Kidney glomerular epithelial cell (primary cell): ENCODE measurements around the gene GSTO2.
"Not testable (repeated sequence)": the region's sequence is repeated elsewhere in the genome, so short reads cannot be mapped to it uniquely, and the experiment has no call there.

Experiments
- DNase-seq: peaks from one replicate; lab custom pipeline; 2025; lab: John Stamatoyannopoulos, UW

GSTO2 gene

GRCh38 chr10:104268713-104269645 lies at the start of gene GSTO2:
GSTO2 (plus strand) TSS chr10:104269184; CDS start chr10:104274916, 5,732 bp downstream.
- peak; percentile 98 for DNase-seq

- DNase-seq, result no peak
Measured at GRCh38 chr10:104220522-104220921, 48.5 kb upstream of the GSTO2 start.

DNA sequence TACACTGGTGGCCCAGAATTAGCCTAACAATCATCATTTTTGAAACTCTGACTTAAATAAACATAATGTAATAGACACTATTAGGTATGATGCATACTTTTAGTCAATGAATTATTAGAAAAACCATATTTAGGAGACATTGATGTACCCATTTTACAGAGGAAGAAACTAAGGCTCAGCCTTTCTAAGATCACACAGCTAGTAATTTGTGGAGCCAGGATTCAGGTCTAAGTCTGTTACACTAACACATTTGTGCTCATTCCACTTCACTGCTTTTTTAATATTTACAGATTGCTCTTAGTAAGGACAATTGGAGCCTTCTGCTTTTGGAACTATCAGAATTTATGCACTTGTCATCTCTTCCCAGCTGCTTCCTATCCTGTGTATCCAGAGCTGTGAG lies 45.7 kb upstream of the GSTO2 start:
- DNase-seq, result no peak

GRCh38 chr10:104230490-104230889 lies 38.5 kb upstream of the GSTO2 start:
- no peak for DNase-seq

GRCh38 chr10:104231784-104232612 lies 37.0 kb upstream of the GSTO2 start, which contains the start of gene CFAP43:
CFAP43 (minus strand) TSS chr10:104232364; CDS start chr10:104232246, 118 bp downstream.
- peak; percentile 90 for DNase-seq

- no peak for DNase-seq
Measured at GRCh38 chr10:104232613-104233102, 36.3 kb upstream of the GSTO2 start.

DNA sequence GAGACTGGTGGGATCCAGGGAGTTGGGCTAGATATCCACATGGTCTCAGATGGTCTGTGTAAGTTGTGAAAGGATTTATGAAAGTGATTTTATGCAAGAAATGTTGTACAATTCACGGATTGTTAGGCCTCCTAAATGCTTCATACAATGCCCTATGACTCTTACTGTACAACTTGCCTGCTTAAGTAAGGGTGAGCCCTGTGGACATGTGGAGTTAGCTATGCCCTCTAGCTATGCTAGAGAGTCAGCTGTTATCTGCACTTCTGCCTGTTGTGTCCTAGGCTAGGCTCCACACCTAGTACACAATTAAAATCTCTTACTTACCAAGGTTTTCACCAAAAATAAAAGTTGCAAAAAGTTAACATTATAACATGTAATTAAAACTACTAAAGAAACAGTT lies 35.2 kb upstream of the GSTO2 start:
- DNase-seq, result no peak

- DNase-seq, result no peak
Measured at GRCh38 chr10:104234934-104235333, 34.0 kb upstream of the GSTO2 start.

- DNase-seq, result no peak
Measured at GRCh38 chr10:104235801-104236200, 33.2 kb upstream of the GSTO2 start.

- no peak for DNase-seq
Measured at GRCh38 chr10:104240078-104240477, 28.9 kb upstream of the GSTO2 start.

DNA sequence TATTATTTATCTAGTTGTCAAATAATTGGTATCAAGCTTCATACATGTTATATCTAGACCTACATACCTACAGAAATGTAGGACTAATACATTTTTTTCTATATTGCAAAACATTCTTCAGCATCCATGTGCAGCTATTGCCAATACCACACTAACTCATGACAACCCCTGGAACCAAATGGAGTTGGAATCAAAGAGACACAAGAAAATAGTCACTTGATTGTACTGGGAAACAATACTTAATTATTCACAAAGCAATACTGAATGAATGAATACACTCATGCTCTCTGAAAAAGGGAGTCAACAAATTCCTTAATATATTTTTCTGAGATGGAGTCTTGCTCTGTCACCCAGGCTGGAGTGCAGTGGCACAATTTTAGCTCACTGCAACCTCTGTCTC lies 26.4 kb upstream of the GSTO2 start:
- no peak for DNase-seq

DNA sequence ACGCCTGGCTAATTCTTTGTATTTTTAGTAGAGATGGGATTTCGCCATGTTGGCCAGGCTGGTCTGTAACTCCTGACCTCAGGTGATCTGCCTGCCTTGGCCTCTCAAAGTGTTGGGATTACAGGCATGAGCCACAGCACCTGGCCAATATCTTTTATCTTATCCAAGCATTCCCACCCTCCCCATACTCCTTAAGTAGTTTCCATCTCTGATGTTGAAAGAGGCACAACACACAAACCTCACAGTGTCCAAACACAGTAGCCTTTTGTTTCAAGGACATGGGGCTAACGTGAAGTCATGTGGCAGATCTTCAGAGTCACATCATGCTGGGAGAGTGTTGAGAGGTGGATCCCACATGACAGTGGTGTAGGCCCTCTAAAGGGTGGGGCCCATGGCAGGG lies 26.0 kb upstream of the GSTO2 start:
- not testable (repeated sequence) for DNase-seq

DNA sequence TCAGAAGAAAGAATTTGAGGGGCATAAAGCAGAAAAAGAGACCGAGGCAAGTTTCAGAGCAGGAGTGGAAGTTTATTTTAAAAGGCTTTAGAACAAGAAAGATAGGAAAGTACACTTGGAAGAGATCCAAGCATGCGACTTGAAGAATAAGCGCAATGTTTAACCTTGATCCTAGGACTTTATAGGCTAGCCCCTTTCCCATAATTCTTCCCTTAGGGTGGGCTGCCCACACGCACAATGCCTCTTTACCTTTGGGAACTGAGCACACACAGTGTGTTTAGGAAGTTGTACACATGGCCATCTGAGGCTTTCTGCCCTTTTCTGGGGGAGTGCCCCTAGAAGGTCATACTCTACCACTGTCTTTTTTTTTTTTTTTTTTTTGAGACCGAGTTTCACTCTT lies 25.5 kb upstream of the GSTO2 start:
- DNase-seq, result no peak

DNA sequence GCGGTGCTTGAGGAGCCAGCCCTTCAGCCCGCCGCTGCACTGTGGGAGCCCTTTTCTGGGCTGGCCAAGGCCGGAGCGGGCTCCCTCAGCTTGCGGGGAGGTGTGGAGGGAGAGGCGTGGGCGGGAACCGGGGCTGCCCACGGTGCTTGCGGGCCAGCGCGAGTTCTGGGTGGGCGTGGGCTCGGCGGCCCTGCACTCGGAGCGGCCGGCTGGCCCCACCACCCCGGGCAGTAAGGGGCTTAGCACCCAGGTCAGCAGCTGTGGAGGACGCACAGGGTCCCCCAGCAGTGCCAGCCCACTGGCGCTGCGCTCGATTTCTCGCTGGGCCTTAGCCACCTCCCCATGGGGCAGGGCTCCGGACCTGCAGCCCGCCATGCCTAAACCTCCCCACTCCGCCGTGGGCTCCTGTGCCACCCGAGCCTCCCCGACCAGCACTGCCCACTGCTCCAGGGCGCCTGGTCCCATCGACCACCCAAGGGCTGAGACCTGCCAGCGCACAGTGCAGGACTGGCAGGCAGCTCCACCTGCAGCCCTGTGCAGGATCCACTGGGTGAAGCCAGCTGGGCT lies 23.8 kb upstream of the GSTO2 start:
- no peak for DNase-seq

DNA sequence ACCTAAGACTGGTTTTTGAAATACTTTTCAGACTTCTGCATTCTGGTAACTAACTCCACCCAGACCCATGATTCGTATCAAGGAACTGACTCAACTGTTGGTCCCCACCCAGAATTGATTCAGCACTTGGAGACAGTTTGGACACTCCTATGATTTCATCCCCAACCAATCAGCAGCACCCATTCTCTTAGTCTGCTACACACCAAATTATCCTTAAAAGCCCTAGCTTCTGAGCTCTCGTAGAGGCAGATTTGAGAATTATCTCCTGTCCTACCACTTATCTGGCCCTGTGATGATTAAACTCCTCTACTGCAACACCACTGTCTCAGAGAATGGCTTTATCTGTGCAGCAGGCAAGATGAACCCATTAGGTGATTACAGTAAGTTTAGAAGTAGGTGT lies 22.0 kb upstream of the GSTO2 start:
- no peak for DNase-seq

- DNase-seq, result no peak
Measured at GRCh38 chr10:104247513-104248146, 21.4 kb upstream of the GSTO2 start.

DNA sequence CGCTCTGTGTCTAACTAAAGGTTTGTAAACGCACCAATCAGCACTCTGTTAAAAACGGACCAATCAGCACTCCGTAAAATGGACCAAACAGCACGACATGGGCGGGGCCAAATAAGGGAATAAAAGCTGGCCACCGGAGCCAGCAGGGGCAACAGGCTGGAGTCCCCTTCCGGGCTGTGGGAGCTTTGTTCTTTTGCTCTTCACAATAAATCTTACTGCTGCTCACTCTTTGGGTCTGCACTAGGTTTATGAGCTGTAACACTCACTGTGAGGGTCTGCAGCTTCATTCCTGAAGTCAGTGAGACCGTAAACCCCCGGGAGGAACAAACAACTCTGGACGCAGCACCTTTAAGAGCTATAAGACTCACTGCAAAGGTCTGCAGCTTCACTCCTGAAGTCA lies 20.1 kb upstream of the GSTO2 start:
- not testable (repeated sequence) for DNase-seq

DNA sequence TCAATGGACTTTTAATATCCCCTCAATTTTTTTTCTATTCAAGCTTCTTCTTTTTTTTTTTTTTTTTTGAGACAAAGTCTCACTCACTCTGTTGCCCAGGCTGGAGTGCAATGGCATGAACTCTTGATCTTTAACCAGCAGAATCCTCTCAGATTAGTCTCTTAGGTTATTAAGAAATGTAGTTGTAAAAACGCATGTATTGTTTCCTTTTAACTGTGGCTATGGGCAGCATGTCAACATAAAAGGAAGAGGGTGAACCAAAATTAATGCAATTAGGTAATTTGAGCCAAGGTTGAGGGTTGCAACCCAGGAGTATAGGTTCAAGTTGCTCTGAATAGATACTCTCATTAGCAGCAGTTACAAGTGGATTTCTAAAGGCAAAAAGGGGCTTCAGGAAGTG lies 18.6 kb upstream of the GSTO2 start:
- no peak for DNase-seq

- DNase-seq, result no peak
Measured at GRCh38 chr10:104251443-104251842, 17.5 kb upstream of the GSTO2 start.

DNA sequence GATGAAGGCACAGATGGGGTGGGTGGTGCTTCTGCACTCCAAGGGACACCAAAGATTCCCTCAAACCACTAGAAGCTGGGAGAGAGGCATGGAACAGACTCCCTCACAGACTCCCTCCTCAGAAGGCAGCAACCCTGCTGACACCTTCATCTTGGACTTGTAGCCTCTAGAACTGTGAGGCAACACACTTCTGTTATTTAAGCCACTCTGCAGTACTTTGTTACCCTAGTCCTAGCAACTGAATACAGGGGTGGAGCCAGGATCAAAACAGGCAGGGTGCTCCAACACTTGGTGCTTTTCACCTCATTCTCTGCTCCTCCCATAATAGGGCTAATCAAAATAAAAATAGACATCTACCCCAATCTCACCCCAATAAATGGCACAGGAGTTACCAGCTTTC lies 16.6 kb upstream of the GSTO2 start:
- no peak for DNase-seq

DNA sequence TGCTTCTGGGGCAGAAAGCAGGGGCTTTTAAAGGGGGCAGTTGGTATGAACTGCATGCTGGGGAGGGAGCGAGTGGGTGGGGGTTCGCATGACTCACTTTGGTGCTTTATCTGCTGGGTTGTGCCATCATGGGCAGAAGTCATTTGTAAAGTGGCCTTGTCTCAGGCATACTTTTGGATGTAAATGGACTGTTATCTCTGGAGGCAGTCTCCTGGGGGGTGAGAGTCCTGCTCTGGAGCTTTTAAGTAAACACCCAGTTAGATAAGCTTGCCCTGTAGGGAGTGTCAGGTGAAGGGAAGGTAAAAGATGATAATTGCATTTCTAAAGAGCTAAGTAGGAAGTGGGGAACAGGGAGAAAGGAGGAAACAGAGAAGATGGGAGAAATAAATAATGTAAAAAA lies 15.9 kb upstream of the GSTO2 start:
- no peak for DNase-seq
